ENCODE results near the gene PAFAH1B2. TPM values are rescaled to one million over a fixed set of nuclear protein-coding genes. Genes with fewer than 3 reads are reported as not detected.

Gene PAFAH1B2
- total RNA-seq, 1 donor from 2014 or later, result 161 TPM

DNA sequence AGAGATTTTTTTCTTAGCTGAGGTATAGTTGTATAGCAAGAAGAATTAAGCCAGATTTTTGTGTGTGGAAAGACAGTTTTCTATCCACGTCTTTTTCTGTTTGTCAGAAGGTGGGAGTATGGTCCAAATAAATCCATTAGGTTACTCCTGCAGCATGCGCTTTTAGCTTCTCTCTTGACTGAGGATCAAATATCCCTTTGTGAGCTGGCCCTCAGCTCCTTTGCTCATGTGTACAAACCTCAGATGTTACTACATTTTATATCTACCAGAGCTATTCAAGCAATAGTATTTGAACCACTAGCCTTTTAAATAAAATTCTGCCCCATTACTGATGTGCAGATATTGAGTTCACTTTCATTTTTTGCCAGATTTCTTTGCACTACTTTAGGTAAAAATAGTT, 25.6 kb downstream of the PAFAH1B2 start:
- peaks cover 2% of the 10 kb centered on the region for H3K27me3 Mint-ChIP-seq (ENCODE audit: unreplicated experiment)
- peaks cover 7% of the 10 kb centered on the region for H3K4me1 Mint-ChIP-seq (ENCODE audit: low read depth, unreplicated experiment)
- no peak overlapping the region for H3K27ac Mint-ChIP-seq (ENCODE audit: unreplicated experiment)
- H3K4me3 Mint-ChIP-seq (ENCODE audit: unreplicated experiment), result no peak overlapping the region
- no peak for DNase-seq
- H3K36me3 Mint-ChIP-seq (ENCODE audit: unreplicated experiment), result peaks cover 4% of the 10 kb centered on the region
- TF ChIP-seq, protein P1, sequence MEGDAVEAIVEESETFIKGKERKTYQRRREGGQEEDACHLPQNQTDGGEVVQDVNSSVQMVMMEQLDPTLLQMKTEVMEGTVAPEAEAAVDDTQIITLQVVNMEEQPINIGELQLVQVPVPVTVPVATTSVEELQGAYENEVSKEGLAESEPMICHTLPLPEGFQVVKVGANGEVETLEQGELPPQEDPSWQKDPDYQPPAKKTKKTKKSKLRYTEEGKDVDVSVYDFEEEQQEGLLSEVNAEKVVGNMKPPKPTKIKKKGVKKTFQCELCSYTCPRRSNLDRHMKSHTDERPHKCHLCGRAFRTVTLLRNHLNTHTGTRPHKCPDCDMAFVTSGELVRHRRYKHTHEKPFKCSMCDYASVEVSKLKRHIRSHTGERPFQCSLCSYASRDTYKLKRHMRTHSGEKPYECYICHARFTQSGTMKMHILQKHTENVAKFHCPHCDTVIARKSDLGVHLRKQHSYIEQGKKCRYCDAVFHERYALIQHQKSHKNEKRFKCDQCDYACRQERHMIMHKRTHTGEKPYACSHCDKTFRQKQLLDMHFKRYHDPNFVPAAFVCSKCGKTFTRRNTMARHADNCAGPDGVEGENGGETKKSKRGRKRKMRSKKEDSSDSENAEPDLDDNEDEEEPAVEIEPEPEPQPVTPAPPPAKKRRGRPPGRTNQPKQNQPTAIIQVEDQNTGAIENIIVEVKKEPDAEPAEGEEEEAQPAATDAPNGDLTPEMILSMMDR (IDR thresholded peaks at IDR 0.05; ENCODE audit: partially characterized antibody, unreplicated experiment), result no peak
- no peaks in the 10 kb centered on the region for H3K9me3 Mint-ChIP-seq (ENCODE audit: unreplicated experiment)

DNA sequence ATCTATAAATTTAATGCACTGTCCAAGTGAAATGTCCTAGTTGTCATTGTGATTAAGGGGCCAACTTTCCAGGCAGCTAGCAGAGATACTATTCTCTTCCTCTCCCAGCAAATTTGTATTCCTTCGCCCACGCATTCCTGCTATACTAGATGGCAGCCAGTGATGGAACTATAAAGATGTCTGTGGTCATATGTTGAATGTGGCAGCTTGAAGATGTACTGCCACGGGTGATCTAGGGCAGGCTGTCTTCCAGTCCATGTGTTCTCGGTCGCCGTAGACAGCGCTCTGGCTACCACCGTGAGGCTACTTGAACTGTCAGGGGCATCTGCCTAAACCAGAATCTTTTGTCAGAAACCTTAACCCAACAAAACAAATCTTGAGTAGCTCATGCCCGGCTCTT, 26.1 kb downstream of the PAFAH1B2 start:
- TF ChIP-seq, protein P1 (IDR thresholded peaks at IDR 0.05; ENCODE audit: partially characterized antibody, unreplicated experiment), result no peak
- Mint-ChIP-seq H3K27me3 (ENCODE audit: unreplicated experiment) (peaks cover 2% of the 10 kb centered on the region), H3K9me3 (ENCODE audit: unreplicated experiment) (no peaks in the 10 kb centered on the region), H3K36me3 (ENCODE audit: unreplicated experiment) (peaks cover 4% of the 10 kb centered on the region), H3K4me1 (ENCODE audit: low read depth, unreplicated experiment) (peaks cover 7% of the 10 kb centered on the region), H3K4me3 (ENCODE audit: unreplicated experiment) (no peak overlapping the region), H3K27ac (ENCODE audit: unreplicated experiment) (no peak overlapping the region)
- no peak for DNase-seq

DNA sequence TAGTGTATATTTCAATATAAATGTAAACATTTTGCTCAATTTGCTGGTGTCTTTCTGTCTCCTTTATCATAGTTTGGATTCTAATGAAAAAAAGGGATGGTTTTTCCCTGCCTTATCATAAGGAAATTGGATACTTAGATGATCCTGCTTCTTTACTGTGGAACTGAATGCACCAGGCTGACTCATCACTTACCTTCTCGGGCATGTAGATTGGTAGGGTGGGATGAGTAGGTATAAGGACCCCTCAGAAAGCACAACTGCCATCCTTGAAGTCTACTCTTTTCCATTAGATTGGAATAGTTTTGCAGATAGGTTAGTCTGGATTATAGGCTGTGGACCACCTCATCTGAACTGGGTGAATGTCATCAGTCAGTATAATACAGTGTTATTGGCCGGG, 26.9 kb downstream of the PAFAH1B2 start:
- Mint-ChIP-seq H3K36me3 (ENCODE audit: unreplicated experiment) (no peaks in the 10 kb centered on the region), H3K27ac (ENCODE audit: unreplicated experiment) (no peak overlapping the region), H3K9me3 (ENCODE audit: unreplicated experiment) (no peaks in the 10 kb centered on the region), H3K4me3 (ENCODE audit: unreplicated experiment) (no peak overlapping the region), H3K4me1 (ENCODE audit: low read depth, unreplicated experiment) (peaks cover 7% of the 10 kb centered on the region), H3K27me3 (ENCODE audit: unreplicated experiment) (peaks cover 2% of the 10 kb centered on the region)
- TF ChIP-seq, protein P1 (IDR thresholded peaks at IDR 0.05; ENCODE audit: partially characterized antibody, unreplicated experiment), result no peak
- DNase-seq, result no peak

DNA sequence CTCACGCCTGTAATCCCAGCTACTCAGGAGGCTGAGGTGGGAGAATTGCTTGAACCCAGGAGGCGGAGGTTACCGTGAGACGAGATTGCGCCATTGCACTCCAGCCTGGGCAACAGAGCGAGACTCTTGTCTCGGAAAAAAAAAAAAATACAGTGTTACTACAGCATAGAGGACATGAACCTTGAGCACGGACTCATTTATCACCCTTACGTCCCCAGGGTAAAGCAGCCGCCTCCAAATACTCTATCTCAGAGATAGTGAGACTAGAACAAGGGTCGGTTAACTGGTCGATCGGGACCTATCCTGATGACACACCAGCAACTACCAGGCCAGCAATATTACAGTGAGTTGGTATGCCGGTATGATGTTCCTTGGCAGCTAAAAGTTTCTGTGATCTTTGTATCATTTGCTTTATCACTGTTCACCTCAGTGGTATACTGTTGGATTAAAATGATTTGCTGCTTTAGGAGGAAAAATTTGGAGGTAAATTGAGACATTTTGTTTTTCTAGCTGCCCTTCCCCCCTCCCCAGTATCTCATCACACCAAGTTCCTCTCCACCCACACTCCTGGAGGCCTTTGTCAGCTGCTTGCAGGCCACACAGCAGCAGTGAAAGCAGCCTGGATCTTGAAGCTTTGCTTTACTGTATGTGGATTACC, 27.4 kb downstream of the PAFAH1B2 start:
- DNase-seq, result no peak
- Mint-ChIP-seq H3K4me3 (ENCODE audit: unreplicated experiment) (no peak overlapping the region), H3K36me3 (ENCODE audit: unreplicated experiment) (no peaks in the 10 kb centered on the region), H3K4me1 (ENCODE audit: low read depth, unreplicated experiment) (peaks cover 7% of the 10 kb centered on the region), H3K27ac (ENCODE audit: unreplicated experiment) (no peak overlapping the region), H3K9me3 (ENCODE audit: unreplicated experiment) (no peaks in the 10 kb centered on the region), H3K27me3 (ENCODE audit: unreplicated experiment) (peaks cover 2% of the 10 kb centered on the region)
- TF ChIP-seq, protein P1 (IDR thresholded peaks at IDR 0.05; ENCODE audit: partially characterized antibody, unreplicated experiment), result no peak

DNA sequence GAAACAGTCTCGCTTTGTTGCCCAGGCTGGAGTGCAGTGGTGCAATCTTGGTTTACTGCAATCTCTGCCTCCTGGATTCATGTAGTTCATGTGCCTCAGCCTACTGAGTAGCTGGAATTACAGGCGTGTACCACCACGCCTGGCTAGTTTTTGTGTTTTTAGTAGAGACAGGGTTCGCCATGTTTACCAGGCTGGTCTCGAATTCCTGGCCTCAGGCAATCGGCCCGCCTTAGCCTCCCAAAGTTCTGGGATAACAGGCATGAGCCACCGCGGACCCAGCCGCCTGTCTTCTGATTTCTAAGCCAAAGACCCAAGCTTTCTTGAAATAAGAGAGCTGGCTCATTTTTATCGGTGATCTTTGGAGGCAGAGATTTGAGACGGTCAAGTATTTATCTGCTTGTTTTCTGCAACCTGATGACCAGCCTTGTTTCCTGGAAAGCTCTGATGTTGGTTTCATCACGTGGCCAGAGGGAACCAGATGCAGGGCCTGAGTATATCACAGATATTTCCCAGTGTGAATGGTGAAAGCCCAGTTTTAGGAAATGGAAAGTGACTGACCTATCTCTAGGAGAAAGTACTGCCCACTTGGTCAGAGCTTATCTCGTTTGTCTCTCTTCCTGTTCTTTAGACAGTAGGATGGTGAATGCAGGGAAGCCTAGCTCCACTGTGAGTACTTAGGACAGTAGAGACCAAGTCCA, 28.8 kb downstream of the PAFAH1B2 start:
- TF ChIP-seq, protein P1 (IDR thresholded peaks at IDR 0.05; ENCODE audit: partially characterized antibody, unreplicated experiment), result no peak
- Mint-ChIP-seq H3K4me3 (ENCODE audit: unreplicated experiment) (no peak overlapping the region), H3K36me3 (ENCODE audit: unreplicated experiment) (no peaks in the 10 kb centered on the region), H3K9me3 (ENCODE audit: unreplicated experiment) (no peaks in the 10 kb centered on the region), H3K27ac (ENCODE audit: unreplicated experiment) (no peak overlapping the region), H3K27me3 (ENCODE audit: unreplicated experiment) (no peaks in the 10 kb centered on the region), H3K4me1 (ENCODE audit: low read depth, unreplicated experiment) (peaks cover 7% of the 10 kb centered on the region)
- no peak for DNase-seq

Measured in glutamatergic neuron (in vitro differentiated cells).